22Rv1 (cell line): ENCODE results near the gene CFAP206.

Experiments used
- H3K27ac ChIP-seq: fragments of 450-650 bp; 2 replicates; pipeline ENCODE4 v1.5.1; 2017
- CTCF ChIP-seq: fragments of 450-650 bp; IDR thresholded peaks from 2 replicates; pipeline ENCODE4 v1.5.1; 2017; ENCODE audit warnings: mild to moderate bottlenecking
- ZFX ChIP-seq: fragments of 450-650 bp; IDR thresholded peaks from 2 replicates; pipeline ENCODE4 v1.6.1; 2017; ENCODE audit warnings: antibody characterized with exemption, borderline replicate concordance

Gene CFAP206

DNA sequence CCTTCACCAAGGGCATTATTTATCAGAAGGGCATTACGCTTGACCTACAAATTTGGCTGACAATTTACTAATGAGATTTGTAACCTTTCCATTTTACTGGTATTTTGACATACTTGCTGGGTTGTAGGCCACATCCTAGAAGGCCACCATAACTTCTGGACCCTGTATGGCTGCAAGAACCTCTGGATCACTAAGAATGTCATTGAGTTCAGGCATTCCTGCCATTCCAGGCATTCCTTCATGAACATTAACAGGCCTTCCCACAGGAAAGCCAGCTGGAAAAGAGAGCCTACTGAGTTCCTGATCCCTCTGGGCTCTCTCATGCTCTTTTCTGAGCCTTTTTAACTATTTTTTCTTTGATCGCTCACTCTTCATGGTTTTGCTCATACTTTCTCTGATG lies 36.6 kb downstream of the CFAP206 start:
- TF ChIP-seq CTCF (no peak), ZFX (no peak)
- no peak overlapping the region for H3K27ac ChIP-seq

DNA sequence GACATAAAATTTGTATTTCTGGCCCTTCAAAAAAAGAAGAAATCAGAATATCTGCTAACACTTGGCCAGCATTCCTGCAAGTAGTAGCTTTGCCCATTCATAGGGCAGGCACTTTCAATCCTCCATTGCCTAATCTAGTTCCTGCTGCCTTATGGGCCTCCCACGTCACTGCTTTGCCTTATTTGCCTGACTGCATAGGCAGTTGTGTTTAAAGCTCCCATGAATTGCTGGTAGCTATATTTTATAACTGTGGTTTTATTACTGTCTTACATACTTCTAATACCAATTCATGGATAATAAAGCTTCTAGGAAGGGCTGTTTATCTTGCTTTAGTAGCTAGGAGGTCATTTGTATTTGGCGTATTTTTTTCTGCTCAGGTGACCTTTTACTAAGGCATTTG lies 57.3 kb downstream of the CFAP206 start:
- TF ChIP-seq CTCF (no peak), ZFX (no peak)
- H3K27ac ChIP-seq: no peak overlapping the region

DNA sequence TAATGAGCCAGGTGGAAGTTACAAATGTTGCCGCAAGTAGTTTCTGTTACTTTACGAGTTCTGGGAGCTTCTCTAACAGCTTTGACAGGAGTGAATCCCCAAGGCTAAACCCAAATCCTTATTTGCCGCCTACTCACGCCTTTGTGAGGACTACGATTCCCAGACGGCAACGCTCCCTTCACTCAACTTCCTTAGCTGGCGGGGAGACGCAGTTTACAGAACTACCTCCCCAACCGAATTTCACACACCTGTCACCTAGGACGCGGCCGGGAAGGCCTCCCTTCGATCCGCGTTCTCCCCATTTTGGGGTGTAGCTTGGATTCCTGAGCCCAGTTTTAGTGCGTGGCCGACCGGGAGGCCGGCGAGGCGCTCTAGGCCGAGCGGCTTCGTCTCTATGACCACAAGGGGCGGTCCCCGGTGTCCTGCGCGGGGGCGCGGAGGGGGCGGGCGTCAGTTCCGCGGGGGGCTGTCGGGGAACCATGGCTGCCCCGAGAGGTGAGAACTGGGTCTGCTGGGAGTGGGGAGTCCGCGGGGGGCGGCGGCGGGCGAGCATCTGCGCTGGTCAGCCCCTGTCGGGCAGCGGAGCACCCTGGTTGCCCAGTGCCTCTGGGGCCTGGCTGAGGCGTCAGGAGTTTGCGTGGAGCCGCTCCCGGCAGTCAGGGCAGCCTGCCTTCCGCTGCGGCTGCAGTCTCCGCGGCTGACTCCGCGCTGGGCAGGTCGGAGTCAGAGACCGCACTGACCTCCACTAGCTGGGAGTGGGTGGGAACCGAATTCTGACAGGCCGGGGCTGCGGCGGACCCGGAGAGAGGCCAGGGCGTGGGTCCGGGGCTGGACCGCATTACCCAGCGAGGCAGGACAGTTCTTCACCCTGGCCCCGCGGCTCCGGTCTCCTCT lies 65.0 kb downstream of the CFAP206 start, which contains the start of gene SLC35A1:
SLC35A1 (plus strand) TSS at position 450 of the 894 bp plus-strand sequence; CDS start at position 480, 30 bp downstream.
- H3K27ac ChIP-seq: peak within 1 kb of the TSS; percentile 80
- TF ChIP-seq ZFX (no peak), CTCF (no peak)

DNA sequence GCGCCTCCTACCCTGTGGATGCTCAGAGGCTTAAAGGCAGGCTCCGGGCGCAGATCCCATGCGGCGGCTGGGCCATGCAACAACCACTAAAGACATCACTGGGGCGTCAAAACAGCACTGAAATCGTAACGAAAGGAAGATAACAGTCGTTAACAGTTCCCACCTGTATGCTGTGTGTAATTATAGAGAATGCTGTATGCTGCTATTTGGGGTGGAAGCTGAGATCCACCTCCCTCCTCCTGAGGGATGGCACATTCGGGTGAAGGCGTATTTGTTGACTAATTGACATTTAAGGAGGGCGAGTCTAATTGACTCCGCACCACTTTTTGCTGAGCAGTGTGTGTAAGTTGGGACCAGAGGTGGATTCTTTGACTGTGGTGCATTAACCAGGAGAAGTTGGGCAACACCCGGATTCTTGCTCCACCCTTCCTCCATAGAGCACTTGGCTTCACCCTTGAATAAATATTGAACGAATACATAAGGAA lies 65.7 kb downstream of the CFAP206 start:
- no peak for TF ChIP-seq ZFX
- no peak for TF ChIP-seq CTCF
- H3K27ac ChIP-seq: peak overlapping the region; percentile 80

- no peak for TF ChIP-seq CTCF
- TF ChIP-seq ZFX: no peak
- H3K27ac ChIP-seq: no peak overlapping the region
Measured at GRCh38 chr6:87481931-87482330, 74.2 kb downstream of the CFAP206 start.

GRCh38 chr6:87482366-87482765 lies 74.6 kb downstream of the CFAP206 start:
- TF ChIP-seq CTCF (no peak), ZFX (no peak)
- no peak overlapping the region for H3K27ac ChIP-seq

DNA sequence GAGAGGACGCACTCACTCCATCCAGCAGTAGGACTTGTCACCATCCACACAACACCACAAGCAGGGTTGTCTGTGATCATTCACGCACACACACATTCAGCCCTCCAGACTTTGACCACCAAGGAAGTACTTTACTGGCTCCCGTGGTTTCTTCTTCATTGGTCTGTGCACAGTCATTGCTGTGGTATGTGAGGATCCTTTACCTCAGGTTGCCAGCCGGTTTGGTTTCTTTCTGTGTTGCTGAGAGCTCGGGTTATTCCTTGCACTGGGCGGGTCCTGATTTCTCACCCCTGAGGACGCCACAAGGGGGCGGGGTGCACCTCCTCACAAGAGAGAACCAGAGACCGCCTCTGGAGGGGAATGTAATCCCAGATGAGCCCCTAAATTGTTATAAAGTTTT lies 76.2 kb downstream of the CFAP206 start:
- TF ChIP-seq CTCF (no peak), ZFX (no peak)
- H3K27ac ChIP-seq: no peak overlapping the region
